GM21447 (cell line): ENCODE measurements around the gene ZNF616.
"Not testable (repeated sequence)": the region's sequence is repeated elsewhere in the genome, so short reads cannot be mapped to it uniquely, and the experiment has no call there.

Experiments used
- ATAC-seq: cut with Tn5 transposase; IDR thresholded peaks from one replicate; pipeline ENCODE4 v1.9.1; 2021; ENCODE audit not compliant: unreplicated experiment

ZNF616 gene

DNA sequence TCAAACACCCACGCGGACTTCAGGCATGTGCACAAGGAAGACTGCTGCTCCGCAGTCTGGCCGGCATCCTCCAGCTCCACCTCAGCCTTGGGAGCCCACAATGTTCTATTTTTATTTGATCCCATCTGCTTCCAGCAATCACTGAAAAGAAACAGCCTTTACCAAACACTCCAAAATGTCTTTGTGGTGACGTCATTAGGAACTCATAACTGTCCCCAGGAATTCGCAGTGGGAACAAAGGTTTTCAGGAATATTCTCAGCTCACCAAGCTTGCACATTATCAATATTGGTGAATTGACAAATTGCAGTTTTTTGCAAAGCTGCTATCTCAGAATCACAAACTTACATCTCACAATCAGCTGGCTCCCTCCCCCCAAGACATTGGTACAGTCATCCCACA is 29.0 kb downstream of the ZNF616 start:
- no peak for ATAC-seq

DNA sequence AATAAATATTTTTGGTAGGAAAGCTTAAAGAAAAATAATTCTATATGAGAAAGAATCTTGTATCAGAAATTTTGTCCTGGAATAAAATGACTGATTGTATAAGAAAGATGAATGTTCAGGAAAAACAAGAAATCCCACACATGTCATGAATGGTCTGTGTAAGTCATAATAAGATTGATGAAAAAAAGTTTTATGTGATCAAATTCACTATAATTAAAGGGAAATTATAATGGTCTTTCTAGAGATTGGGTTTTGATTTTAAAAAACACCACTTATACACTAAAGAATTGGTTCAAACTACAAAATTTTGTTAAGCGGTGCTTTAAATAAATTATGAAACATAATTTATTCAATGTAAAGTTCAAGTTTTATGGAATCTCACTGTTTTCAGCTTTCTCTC is 37.0 kb downstream of the ZNF616 start:
- no peak for ATAC-seq

DNA sequence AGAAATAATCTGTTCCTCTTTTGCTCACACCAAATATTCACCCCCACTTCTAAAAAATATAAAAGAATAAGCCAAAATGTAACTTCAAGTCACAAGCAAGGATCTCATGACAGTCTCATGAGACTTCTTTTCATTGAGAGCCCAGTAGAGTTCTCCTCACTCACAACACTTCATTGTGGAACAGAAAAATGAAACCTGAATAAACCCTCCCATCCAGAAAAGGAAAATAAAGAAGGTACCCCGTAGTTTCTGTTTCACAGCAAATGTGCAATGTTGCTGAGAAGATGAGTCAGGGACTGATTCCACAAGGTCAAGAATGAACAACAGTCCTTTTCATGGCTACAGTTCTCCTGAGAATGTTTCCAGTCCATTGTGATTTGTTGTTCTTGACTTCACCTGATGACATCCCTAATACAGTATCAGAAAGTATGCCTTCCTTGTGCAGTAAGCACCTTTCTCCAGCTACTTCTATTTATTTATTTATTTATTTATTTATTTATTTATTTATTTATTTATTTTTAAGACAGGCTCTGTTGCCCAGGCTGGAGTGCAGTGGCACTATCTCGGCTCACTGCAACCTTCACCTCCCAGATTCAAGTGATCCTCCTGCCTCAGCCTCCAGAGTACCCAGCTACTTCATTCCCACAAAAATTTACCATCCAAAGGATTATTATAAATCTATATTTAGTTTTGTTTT is 37.7 kb downstream of the ZNF616 start:
- no peak for ATAC-seq

DNA sequence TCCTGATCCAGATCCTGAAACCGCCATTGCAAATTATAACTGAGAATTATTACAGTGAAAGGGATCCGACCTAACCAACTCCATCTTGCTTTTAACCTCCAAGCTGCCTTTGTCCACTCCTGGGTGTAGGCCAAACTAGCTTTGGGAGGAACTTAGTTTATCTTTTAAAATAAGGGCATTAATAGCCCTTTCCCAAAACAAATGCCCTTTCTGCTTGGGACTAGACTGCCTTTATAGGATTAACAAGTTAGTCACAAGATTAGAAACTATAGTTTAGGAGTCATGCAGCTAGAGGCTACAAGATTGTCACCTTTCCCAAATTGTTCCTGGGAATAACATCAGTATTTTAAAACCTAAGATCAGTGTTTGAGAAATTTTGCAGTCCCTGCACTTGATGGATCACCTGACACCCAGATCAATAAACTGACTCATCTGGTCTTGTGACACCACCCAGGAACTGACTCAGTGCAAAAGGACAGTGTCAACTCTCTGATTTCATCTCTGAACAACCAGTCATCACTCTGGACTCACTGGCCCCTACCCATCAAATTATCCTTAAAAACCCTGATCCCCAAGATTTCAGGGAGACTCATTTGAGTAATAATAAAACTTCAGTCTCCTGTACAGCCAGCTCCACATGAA is 40.1 kb downstream of the ZNF616 start:
- ATAC-seq: no peak

DNA sequence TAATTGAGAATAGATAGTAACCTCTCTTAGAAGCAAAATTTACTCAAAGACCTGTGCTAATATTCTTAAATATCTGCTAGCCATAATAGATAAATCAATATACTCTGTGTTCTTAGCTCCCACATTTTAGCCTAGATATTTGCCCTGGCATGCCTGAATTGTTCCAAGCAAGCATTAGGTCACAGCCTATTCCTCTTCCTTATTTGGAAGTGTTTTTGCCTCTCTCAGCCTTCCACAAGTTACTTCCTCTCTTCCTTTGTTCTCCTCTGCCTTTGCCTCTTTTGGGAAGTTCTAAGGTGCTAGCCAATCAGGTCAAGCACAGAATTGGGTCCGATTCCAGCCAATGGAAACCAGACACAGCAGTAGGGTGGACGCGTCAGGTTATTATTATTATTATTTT is 43.3 kb downstream of the ZNF616 start:
- ATAC-seq: not testable (repeated sequence)

DNA sequence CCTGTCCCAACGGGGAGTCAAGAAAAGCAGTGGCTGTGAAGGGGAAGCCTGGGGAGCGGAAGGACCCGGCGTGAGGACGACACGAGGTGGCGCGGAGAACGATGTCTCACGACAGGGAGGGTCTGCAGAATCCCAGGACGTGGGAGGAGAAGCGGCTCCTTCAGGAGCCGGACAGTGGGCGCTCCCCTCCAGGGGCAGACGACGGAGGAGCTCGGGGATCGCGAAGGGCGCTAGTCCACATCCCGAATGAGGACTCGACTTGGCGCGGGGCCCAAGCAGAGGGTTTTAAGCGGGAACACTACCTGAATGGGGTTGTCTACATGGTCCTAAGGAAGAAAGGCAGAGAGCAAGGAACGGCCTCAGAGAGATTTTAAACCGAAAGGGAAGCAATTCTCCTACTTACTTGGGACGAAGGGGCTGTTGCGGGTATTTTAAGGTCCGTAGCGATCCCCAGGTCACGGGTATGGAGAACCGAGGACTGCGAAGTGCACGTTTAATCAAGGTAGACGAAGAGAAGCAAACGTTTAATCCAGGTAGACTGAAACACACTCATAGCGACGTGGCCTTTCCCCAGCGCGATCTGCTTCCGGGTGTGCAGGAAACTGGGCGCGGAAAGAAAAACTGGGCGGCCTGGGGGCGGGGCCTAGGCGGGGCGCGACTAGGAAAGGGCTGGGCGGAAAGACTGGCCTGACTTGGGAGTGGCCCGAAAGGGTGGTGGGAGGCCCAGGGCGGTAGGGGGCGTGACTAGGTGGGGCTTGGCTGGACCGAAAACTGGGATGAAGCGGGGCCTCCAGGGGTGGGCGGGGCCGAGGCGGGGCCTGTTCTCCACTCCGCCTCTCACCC is 44.3 kb downstream of the ZNF616 start, which contains the start of gene ZNF841:
Gene ZNF841, minus strand, starts transcription at position 594 of the 843 bp plus-strand sequence. CDS start 10,964 bp downstream, outside the sequence.
- ATAC-seq: peak; percentile 89

DNA sequence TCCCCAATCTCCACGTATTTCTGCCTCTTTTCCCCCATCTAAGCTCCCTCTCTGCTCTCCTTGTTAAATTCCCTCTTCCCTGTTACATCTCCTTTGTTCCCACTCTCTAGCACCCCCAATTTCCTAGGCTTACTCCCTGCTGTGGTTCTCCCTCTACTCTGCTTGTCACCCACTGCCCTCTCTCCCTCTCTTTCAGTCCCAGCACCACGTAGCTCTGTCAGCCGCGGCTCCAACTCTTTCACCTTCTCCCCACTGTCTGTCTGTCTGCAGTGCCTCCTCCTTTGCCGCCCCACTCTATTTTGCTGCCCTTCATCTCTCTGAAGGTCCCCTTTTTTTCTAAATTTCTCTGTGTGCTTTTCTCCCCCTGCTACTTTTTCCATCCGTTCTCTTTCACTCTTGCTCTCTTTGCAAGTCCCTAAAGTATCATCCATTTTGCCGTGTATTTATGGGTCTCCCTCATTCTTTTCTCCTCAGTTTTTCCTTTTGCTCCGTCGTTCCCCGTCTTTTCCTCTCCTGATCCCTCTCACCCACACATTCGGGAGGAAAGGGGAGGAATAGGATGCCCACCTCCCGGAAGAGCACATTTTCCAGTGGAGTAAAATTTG is 45.1 kb downstream of the ZNF616 start:
- ATAC-seq: no peak

DNA sequence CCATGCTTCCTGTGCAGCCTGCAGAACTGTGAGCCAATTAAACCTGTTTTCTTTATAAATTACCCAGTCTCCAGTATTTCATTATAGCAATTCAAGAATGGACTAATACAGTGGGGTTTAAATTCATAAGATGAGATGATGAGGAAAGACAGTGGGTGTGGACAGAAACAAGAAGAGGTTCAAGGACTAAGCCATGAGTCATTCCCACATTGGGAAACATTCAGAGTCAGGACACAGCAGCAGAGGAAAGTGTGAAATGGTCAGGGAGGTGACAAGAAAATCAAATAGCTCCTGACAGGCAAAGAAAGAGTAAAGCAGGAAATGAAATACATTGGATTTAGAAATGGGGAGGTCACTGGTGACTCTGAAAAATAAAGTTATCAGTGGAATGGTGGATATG is 53.3 kb downstream of the ZNF616 start:
- no peak for ATAC-seq

DNA sequence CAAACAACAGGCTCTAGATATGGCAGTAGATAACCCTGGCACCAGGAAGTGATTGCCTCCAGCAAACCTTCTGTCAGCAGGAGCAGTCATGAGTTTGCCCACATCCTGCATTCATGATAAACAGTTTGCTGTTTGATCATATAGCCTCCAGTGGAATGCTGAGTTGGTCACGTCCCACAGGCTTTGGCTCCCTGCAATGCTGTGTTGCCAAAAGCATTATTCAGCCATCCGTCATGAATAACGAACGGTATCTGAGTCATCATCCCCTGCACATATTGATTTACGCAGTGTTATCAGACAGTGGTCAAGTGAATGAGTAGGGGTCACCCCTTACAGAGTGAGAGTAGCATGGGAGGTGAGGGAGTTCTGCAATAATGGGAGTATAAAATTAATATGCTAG is 69.2 kb downstream of the ZNF616 start:
- no peak for ATAC-seq

DNA sequence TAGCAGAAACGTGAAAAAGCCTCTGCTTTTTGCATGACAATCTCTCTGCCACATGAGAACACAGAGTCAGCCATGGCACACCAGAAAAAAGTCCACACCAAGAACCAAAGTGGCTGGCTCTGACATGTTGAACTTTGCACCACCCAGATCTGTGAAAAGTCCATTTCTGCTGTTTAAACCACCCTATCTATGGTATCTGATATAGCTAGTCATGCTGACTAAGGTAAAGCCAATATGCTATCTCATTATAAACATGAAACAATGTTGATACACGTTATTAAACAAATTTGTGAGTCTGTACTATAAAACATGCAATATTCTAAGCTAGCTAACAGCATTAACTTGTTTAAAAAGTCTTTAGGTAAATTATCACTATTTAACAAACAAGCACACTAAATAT is 70.1 kb downstream of the ZNF616 start:
- no peak for ATAC-seq

DNA sequence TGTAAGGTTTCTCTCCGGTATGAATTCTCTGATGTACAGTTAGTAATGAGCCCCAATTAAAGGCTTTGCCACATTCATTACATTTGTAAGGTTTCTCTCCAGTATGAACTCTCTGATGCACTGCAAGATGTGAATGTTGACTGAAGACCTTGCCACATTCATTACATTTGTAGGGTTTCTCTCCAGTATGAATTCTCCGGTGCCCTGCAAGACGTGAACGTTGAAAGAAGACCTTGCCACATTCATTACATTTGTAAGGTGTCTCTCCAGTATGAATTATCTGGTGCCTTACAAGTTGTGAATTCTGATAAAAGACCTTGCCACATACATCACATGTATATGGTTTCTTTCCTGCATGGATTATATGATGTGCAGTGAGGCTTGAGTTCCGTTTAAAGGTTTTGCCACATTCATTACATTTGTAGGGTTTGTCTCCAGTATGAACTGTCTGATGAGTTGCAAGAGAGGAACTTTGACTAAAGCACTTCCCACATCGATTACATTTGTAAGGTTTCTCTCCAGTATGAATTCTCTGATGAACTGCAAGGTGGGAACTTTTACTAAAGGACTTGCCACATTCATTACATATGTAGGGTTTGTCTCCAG is 73.4 kb downstream of the ZNF616 start:
- no peak for ATAC-seq

DNA sequence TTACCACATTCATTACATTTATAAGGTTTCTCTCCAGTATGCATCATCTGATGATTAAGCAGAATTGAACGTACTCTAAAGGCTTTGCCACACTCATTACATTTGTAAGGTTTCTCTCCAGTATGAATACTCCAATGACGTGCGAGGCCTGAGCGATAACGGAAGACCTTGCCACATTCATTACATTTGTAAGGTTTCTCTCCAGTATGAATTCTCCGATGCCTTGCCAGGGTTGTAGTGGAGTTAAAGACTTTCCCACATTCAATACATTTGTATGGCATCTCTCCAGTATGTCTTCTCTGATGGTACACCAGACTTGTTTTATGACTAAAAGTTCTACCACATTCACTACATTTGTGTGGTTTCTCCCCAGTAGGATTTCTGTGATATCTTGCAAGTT is 74.3 kb downstream of the ZNF616 start:
- ATAC-seq: no peak
